Astrocyte (in vitro differentiated cells and primary cell): Measurements from ENCODE around the gene INVS.

Experiments
- CTCF ChIP-seq: IDR thresholded peaks from 2 replicates; pipeline ENCODE4 v1.5.1; 2011; ENCODE audit warnings: low read depth, mild to moderate bottlenecking, inconsistent platforms, low read length, moderate library complexity; ENCODE audit not compliant: insufficient read depth
- EZH2 ChIP-seq: IDR thresholded peaks from 2 replicates; pipeline ENCODE4 v1.6.1; 2012; ENCODE audit warnings: mild to moderate bottlenecking, low read length, inconsistent platforms; ENCODE audit not compliant: insufficient read depth

DNA sequence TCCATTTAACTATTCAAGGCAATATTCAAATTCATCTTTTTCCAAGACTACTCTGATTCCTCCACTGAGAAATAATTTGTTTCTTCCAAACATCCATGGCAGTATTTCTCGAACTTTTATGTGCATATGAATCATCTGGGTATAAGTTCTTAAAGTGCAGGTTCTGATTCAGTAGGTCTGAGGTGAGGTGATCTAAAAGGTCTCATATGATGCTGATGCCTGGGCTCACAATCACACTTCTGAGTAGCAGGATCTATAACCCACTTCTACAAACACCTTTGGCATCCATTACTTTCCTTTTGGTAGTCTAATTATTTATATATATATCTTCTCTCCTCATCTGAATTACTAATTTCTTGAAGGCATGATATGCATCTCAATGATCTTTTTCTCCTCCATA is 7.4 kb upstream of the INVS start:
- TF ChIP-seq EZH2 (no peak), CTCF (no peak)
